Measurements from ENCODE around the gene NOX1.

GRCh38 chrX:100798484-100799214 is 75.5 kb downstream of the NOX1 start:
- TF ChIP-seq CTCF (conservative IDR thresholded peaks at IDR 0.05): no peak
- no peak for TF ChIP-seq EZH2 (IDR thresholded peaks at IDR 0.05; ENCODE audit: low read depth)

Data from PC-9 (cell line).